Coronary artery (tissue), 2 donors: ENCODE measurements around the gene EHF.

Experiments used
- DNase-seq: peaks from one replicate; pipeline ENCODE4 v3.0.0-alpha.2; 2017; ENCODE audit warnings: low spot score
- H3K27ac ChIP-seq, 2 donors: fragments of 200-600 bp; sonication (generic); one replicate each; pipeline ENCODE4 v1.5.1; 2016 to 2019
- H3K4me3 ChIP-seq: fragments of 200-600 bp; sonication (generic); 2 replicates; pipeline ENCODE4 v1.5.1; 2016; ENCODE audit warnings: mild to moderate bottlenecking, moderate library complexity
- TF ChIP-seq, protein P1 (sequence below): fragments of 200-600 bp; sonication (generic); IDR thresholded peaks from one replicate; pipeline ENCODE4 v1.5.1; 2019; ENCODE audit warnings: antibody characterized with exemption

The EHF gene

GRCh38 chr11:34609187-34609751, 11.6 kb upstream of the EHF start:
- Histone ChIP-seq H3K4me3 (no peak overlapping the region), H3K27ac (no peak overlapping the region)
- DNase-seq, result no peak
- TF ChIP-seq, protein P1, sequence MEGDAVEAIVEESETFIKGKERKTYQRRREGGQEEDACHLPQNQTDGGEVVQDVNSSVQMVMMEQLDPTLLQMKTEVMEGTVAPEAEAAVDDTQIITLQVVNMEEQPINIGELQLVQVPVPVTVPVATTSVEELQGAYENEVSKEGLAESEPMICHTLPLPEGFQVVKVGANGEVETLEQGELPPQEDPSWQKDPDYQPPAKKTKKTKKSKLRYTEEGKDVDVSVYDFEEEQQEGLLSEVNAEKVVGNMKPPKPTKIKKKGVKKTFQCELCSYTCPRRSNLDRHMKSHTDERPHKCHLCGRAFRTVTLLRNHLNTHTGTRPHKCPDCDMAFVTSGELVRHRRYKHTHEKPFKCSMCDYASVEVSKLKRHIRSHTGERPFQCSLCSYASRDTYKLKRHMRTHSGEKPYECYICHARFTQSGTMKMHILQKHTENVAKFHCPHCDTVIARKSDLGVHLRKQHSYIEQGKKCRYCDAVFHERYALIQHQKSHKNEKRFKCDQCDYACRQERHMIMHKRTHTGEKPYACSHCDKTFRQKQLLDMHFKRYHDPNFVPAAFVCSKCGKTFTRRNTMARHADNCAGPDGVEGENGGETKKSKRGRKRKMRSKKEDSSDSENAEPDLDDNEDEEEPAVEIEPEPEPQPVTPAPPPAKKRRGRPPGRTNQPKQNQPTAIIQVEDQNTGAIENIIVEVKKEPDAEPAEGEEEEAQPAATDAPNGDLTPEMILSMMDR, result no peak

DNA sequence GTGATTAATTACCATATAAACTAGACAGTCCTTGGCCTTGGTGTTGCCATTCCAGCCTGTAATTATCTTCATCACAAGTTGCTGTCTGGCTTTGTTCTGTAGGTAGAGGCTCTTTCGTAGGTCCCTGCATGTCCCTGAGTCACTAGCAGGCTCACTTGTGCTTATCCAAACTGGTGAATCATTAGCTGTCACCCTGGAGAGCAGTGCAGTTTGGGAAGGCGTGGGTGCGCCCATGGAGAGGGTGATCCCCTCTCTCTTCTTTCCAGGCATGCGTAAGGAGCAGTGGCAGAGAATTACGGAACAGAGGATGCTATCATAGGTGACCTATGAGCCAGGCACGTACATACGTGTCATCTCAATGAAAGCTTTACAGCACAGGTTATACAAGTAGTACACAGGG, 11.0 kb upstream of the EHF start:
- Histone ChIP-seq H3K4me3 (no peak overlapping the region), H3K27ac (no peak overlapping the region)
- no peak for DNase-seq
- TF ChIP-seq, protein P1, result no peak

DNA sequence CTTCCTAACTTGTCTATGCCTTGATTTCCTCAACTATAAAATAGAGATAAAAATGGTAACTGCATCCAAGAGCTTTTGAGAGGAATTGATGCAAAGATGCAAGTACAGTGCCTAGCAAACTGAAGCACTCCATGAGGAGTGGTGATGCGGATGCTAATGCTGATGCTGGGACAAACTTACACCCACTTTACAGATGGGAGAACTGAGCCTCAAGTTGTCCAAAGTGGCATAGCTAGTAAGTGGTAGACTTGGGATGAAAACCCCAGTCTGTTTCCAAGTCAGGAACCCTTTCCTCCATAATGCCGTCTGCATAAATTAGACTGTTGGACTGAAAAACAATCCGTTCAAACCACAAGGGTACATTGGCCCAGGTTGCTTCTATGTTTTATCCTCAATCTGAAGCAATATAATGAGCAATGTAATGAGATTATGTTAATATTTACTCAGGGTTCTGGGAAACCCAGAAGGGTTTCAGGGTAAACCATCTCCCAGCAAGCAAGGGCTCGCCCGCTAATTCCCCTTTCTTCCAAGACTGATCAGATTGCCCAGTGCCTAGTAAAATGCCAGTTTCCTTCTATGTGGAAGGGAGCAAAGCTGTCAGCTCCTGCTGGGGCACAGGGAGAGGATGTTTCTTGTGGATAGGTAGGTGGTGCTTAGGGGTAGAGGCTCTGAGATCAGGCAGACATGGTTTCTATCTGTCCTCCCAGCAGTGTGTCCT, 10.4 kb upstream of the EHF start:
- H3K27ac ChIP-seq, result no peak overlapping the region
- no peak overlapping the region for H3K4me3 ChIP-seq
- DNase-seq, result no peak
- TF ChIP-seq, protein P1, result no peak

- H3K4me3 ChIP-seq, result no peak overlapping the region
- TF ChIP-seq, protein P1, result no peak
These were observed 7.9 kb upstream of the EHF start for GRCh38 chr11:34613015-34613414.

DNA sequence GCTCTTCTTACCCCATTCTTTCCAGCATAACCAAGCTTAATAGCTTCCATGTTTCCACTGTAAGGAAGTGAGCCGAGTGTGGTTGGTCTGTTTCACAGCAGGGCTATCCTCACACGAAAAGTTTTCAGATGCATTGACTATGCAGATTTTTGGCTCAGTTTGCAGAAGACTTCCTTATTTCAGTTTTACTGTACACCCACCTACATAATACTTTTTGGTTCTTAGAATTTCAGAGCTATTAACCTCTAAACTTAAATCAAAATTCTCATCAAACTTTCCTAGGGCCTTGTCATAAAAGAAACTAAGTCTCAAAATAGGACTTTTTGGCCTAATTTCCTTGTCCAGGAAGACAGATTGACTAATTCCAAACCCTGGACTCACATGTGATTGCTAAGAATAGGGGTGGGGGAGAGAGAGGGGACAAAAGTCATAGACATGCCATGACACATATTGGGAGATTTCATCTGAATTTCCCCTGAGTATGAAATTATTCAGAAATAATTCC, 7.3 kb upstream of the EHF start:
- TF ChIP-seq, protein P1, result no peak
- Histone ChIP-seq H3K27ac (no peak overlapping the region), H3K4me3 (no peak overlapping the region)
- DNase-seq, result no peak

More at GRCh38 chr11:34613015-34613414, 7.9 kb upstream of the EHF start:
- no peak for DNase-seq
- no peak overlapping the region for H3K27ac ChIP-seq

DNA sequence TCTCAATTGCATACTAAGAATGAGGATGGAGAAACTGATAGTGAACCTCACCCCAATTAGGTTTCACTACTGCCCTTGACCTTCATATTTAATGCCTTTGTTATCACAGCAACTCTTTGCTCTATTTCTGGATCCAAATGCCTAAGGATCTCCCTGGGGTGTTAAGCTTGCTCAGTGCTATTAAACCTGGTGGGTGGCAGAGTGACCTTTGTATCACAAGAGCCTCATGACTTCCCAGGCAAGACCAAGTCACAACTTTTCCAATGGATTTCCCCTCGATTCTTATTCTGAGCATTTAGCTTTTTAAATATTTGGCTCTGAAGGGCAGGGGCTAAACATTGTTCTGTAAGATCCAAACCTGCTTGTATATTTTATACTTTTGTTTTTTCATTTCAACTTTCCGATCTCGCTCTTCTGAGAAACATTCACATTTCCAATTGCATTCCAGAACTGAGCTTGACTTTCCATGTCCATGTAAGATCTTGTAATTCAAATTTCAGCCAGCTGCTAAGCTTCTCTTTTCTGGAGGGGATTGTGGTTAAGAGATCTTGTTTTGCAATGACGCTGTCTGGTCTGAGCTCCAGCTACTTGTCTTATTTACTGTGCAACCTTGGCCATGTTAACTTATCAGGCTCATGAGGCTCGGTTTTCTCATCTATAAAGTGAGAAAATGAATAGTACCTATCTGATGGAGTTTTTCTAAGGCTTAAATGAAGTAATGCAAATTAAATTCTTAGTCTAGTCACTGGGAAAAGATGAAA, 6.4 kb upstream of the EHF start:
- no peak overlapping the region for H3K4me3 ChIP-seq
- TF ChIP-seq, protein P1, result no peak
- no peak overlapping the region for H3K27ac ChIP-seq
- DNase-seq, result no peak
